Activated B cell treated with CpG ODN at 0.5 μM for 24 hours (primary cell): ENCODE results near the gene TUBB4A. TPM values are rescaled to one million over a fixed set of nuclear protein-coding genes. Genes with fewer than 3 reads are reported as not detected.
A peak's percentile ranks its signal among the peaks of the same experiment; 100 is the strongest.
"Not testable (repeated sequence)": the region's sequence is repeated elsewhere in the genome, so short reads cannot be mapped to it uniquely, and the experiment has no call there.

Experiments used
- ATAC-seq: fragments of 200-7000 bp; cut with Tn5 transposase; one replicate; pipeline ENCODE4 v1.10.0; 2021; ENCODE audit warnings: low read depth, mild to moderate bottlenecking, moderate library complexity
- CTCF ChIA-PET: fragments of 350-600 bp; sonication (Branson Sonifier 250); formaldehyde crosslinking; loops from one replicate; lab custom pipeline; 2021; ENCODE audit warnings: antibody characterized with exemption; lab: Charles Lee
- POLR2A ChIA-PET: fragments of 350-600 bp; sonication (Branson Sonifier 250); formaldehyde crosslinking; loops from one replicate; lab custom pipeline; 2021; ENCODE audit warnings: antibody characterized with exemption; lab: Charles Lee
- DNase-seq: peaks from one replicate; pipeline ENCODE4 v3.0.0; 2022
- H3K27ac Mint-ChIP-seq: one replicate; pipeline ENCODE4 v1.8.0; 2020; ENCODE audit warnings: mixed read lengths
- H3K27me3 Mint-ChIP-seq: one replicate; pipeline ENCODE4 v1.8.0; 2021; ENCODE audit warnings: mixed read lengths
- H3K36me3 Mint-ChIP-seq: one replicate; pipeline ENCODE4 v1.8.0; 2021; ENCODE audit warnings: low read depth, mixed read lengths
- H3K4me1 Mint-ChIP-seq: one replicate; pipeline ENCODE4 v1.8.0; 2021; ENCODE audit warnings: mixed read lengths
- H3K4me3 Mint-ChIP-seq: one replicate; pipeline ENCODE4 v1.8.0; 2020; ENCODE audit warnings: mild to moderate bottlenecking, mixed read lengths
- H3K9me3 Mint-ChIP-seq: one replicate; pipeline ENCODE4 v1.8.0; 2020; ENCODE audit warnings: mixed read lengths
- CTCF ChIP-seq: fragments of 200-600 bp; IDR thresholded peaks from one replicate; pipeline ENCODE4 v1.8.0; 2022; ENCODE audit warnings: antibody characterized with exemption, mild to moderate bottlenecking
- intact Hi-C: fragments of 100-400 bp; cut with micrococcal nuclease; formaldehyde crosslinking; loops from one replicate; pipeline ENCODE4 v1.15.1; 2024
- total RNA-seq: library from RNA; stranded (reverse); gene quantifications from 2 replicates; pipeline ENCODE4 v1.2.3, GENCODE V29; 2022

TUBB4A gene
- 13.2 and 16.8 TPM in 2 replicates for total RNA-seq

- Mint-ChIP-seq H3K27ac (no peak within 1 kb of the TSS), H3K36me3 (no peaks in the 10 kb centered on the region), H3K4me3 (peak within 1 kb of the TSS; percentile 87), H3K27me3 (peaks cover 4% of the 10 kb centered on the region), H3K4me1 (peaks cover 23% of the 10 kb centered on the region), H3K9me3 (no peaks in the 10 kb centered on the region)
- DNase-seq = peak; percentile 65
- intact Hi-C loops = loop anchor here (1.0 to 5.0 kb wide), 3 partner anchors 42 to 360 kb away; no protein-coding TSS in a partner anchor
- ChIA-PET POLR2A (interaction anchor here (1.0 kb wide), 1 partner anchor 20 kb away, joined by 4 read pairs; the partner anchor contains the start of gene DENND1C), CTCF (interaction anchor here (1.3 kb wide), 1 partner anchor 15 kb away, joined by 5 read pairs; no protein-coding TSS in a partner anchor)
- TF ChIP-seq CTCF = no peak
- peak; percentile 78 for ATAC-seq
These were observed at the start of gene TUBB4A for GRCh38 chr19:6501740-6502648. Gene TUBB4A, minus strand, starts transcription at chr19:6502309. Its CDS starts 97 bp downstream, at chr19:6502212.

GRCh38 chr19:6551091-6551490 lies 49.0 kb upstream of the TUBB4A start:
- no peak overlapping the region for H3K27ac Mint-ChIP-seq
- intact Hi-C loops = loop anchor here (5.0 kb wide), 1 partner anchor 34 kb away; no protein-coding TSS in a partner anchor
- POLR2A ChIA-PET = interaction anchor here (0.6 to 1.6 kb wide), 5 partner anchors 12 to 187 kb away, joined by 3 to 7 read pairs (median 4); partner anchors contain the start of gene TNFSF9
- ATAC-seq (no peak), DNase-seq (no peak)
- no peaks in the 10 kb centered on the region for H3K36me3 Mint-ChIP-seq
- CTCF ChIA-PET = interaction anchor here (0.6 to 2.2 kb wide), 4 partner anchors 15 to 82 kb away, joined by 3 to 8 read pairs (median 6); no protein-coding TSS in a partner anchor
- no peaks in the 10 kb centered on the region for H3K27me3 Mint-ChIP-seq
- H3K4me1 Mint-ChIP-seq = peaks cover 9% of the 10 kb centered on the region
- no peak for TF ChIP-seq CTCF
- peaks cover 4% of the 10 kb centered on the region for H3K9me3 Mint-ChIP-seq
- no peak overlapping the region for H3K4me3 Mint-ChIP-seq

GRCh38 chr19:6550679-6551078 lies 48.6 kb upstream of the TUBB4A start:
- H3K36me3 Mint-ChIP-seq, H3K27ac Mint-ChIP-seq, H3K9me3 Mint-ChIP-seq, H3K27me3 Mint-ChIP-seq, H3K4me3 Mint-ChIP-seq, DNase-seq, H3K4me1 Mint-ChIP-seq, ATAC-seq: not testable (repeated sequence)
- POLR2A ChIA-PET = interaction anchor here (0.6 to 1.4 kb wide), 5 partner anchors 11 to 250 kb away, joined by 3 to 7 read pairs (median 4); partner anchors contain the start of gene TNFSF9
- intact Hi-C loops = loop anchor here (5.0 kb wide), 1 partner anchor 33 kb away; no protein-coding TSS in a partner anchor
- CTCF ChIA-PET = interaction anchor here (0.6 kb wide), 1 partner anchor 14 kb away, joined by 3 read pairs; no protein-coding TSS in a partner anchor

- H3K4me3 Mint-ChIP-seq = no peak overlapping the region
- POLR2A ChIA-PET = interaction anchor here (1.5 kb wide), 1 partner anchor 21 kb away, joined by 3 read pairs; no protein-coding TSS in a partner anchor
These were observed 41.8 kb upstream of the TUBB4A start for GRCh38 chr19:6543866-6544347.

More at GRCh38 chr19:6543866-6544347, 41.8 kb upstream of the TUBB4A start:
- H3K9me3 Mint-ChIP-seq = peaks cover 4% of the 10 kb centered on the region
- DNase-seq (no peak), ATAC-seq (no peak)
- no peaks in the 10 kb centered on the region for H3K36me3 Mint-ChIP-seq
- CTCF ChIA-PET = no interaction called here
- TF ChIP-seq CTCF = no peak
- peaks cover 8% of the 10 kb centered on the region for H3K4me1 Mint-ChIP-seq
- intact Hi-C loops = no loop called here
- no peaks in the 10 kb centered on the region for H3K27me3 Mint-ChIP-seq
- H3K27ac Mint-ChIP-seq = no peak overlapping the region
